SU-DHL-6 (cell line): ENCODE measurements around the gene DUSP2.

Experiments used
- H2AFZ ChIP-seq: fragments of 200-600 bp; sonication (generic); 2 replicates; pipeline ENCODE4 v1.6.1; 2014; ENCODE audit warnings: low read depth, mild to moderate bottlenecking, moderate library complexity, mixed read lengths, antibody characterized with exemption, low read length; ENCODE audit not compliant: severe bottlenecking
- H3F3A ChIP-seq: fragments of 200-600 bp; shearing (Covaris generic); 2 replicates; pipeline ENCODE4 v1.6.0; 2016; ENCODE audit warnings: antibody characterized with exemption, mild to moderate bottlenecking; ENCODE audit not compliant: insufficient read depth
- H3K27ac ChIP-seq: fragments of 200-600 bp; sonication (generic); 2 replicates; pipeline ENCODE4 v1.5.1; 2016; ENCODE audit warnings: low read depth, mild to moderate bottlenecking, low read length, moderate library complexity, mixed read lengths
- H3K27me3 ChIP-seq: fragments of 200-600 bp; sonication (generic), shearing (Covaris generic); 2 replicates; pipeline ENCODE4 v1.6.0; 2014; ENCODE audit warnings: mild to moderate bottlenecking, low read length
- H3K36me3 ChIP-seq: fragments of 200-600 bp; sonication (generic); 2 replicates; pipeline ENCODE4 v1.6.1; 2014; ENCODE audit warnings: mild to moderate bottlenecking, low read length, mixed read lengths
- H3K4me2 ChIP-seq: fragments of 300-600, 200-600 bp; shearing (Covaris generic), sonication (generic); 2 replicates; pipeline ENCODE4 v1.6.0; 2014; ENCODE audit warnings: low read length, low read depth, mild to moderate bottlenecking; ENCODE audit not compliant: poor library complexity, severe bottlenecking
- H3K4me3 ChIP-seq: fragments of 200-600 bp; sonication (generic); 2 replicates; pipeline ENCODE4 v1.5.1; 2014; ENCODE audit warnings: antibody characterized with exemption, low read length, mild to moderate bottlenecking, mixed read lengths; ENCODE audit not compliant: insufficient read depth, poor library complexity, severe bottlenecking
- H3K79me2 ChIP-seq: fragments of 200-600 bp; sonication (generic); 2 replicates; pipeline ENCODE4 v1.6.1; 2014; ENCODE audit warnings: mild to moderate bottlenecking, low read length, moderate library complexity; ENCODE audit not compliant: insufficient read depth
- H3K9ac ChIP-seq: fragments of 200-600 bp; sonication (generic); 2 replicates; pipeline ENCODE4 v1.7.0; 2014; ENCODE audit warnings: mild to moderate bottlenecking, low read length
- H3K9me2 ChIP-seq: fragments of 200-600 bp; sonication (generic); replicated peaks from 2 replicates; pipeline ENCODE4 v1.6.1; 2014; ENCODE audit warnings: low read length; ENCODE audit not compliant: insufficient read depth
- H3K9me3 ChIP-seq: fragments of 200-600 bp; sonication (generic); 2 replicates; pipeline ENCODE4 v1.6.1; 2014; ENCODE audit warnings: low read length, mixed read lengths; ENCODE audit not compliant: insufficient read depth
- H4K20me1 ChIP-seq: fragments of 200-600 bp; sonication (generic); 2 replicates; pipeline ENCODE4 v1.6.1; 2014; ENCODE audit warnings: low read depth, mild to moderate bottlenecking, antibody characterized with exemption, low read length, moderate library complexity, mixed read lengths
- EZH2phosphoT487 ChIP-seq: fragments of 200-600 bp; sonication (generic), shearing (Covaris generic); conservative IDR thresholded peaks from 2 replicates; pipeline ENCODE4 v1.6.1; 2018; ENCODE audit warnings: mild to moderate bottlenecking, antibody characterized with exemption, low read length, moderate library complexity, mixed read lengths
- TF ChIP-seq, protein P1 (sequence below): fragments of 200-600 bp; sonication (generic); IDR thresholded peaks from one replicate; pipeline ENCODE4 v1.5.1; 2017; ENCODE audit warnings: antibody characterized with exemption, mild to moderate bottlenecking, low read length, moderate library complexity; ENCODE audit not compliant: insufficient read depth, poor library complexity, severe bottlenecking

Gene DUSP2

DNA sequence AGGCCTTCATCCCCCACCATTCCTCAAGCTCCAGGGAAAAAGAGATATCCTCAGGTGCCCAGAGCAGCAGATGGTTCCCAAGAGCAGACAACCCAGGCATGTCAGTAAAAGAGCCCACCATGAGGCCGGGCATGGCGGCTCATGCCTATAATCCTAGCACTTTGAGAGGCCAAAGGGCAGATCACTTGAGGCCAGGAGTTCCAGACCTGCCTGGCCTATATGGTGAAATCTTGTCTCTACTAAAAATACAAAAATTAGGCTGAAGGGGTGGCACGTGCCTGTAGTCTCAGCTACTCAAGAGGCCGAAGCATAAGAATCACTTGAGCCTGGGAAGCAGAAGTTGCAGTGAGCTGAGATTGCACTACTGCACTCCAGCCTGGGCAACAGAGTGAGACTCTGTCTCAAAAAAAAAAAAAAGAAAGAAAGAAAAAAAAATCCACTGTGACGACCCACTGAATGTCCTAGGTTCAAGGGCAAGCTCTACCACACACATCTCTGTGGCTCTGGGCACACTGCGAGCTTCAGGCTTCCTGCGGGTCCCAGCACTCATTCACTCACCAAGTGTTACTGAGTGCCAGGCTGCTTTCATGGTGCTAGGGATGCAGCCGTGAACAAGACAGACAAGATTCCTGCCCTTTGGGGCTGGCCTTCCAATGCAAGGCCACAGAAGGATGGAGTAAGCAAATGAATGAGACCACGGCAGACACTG is 6.5 kb upstream of the DUSP2 start:
- no peaks in the 10 kb centered on the region for H3K9me2 ChIP-seq
- no peaks in the 10 kb centered on the region for H4K20me1 ChIP-seq
- no peak overlapping the region for H3K27ac ChIP-seq
- no peak overlapping the region for H2AFZ ChIP-seq
- H3K4me3 ChIP-seq = no peak overlapping the region
- H3K4me2 ChIP-seq = no peak overlapping the region
- peaks cover 24% of the 10 kb centered on the region for H3F3A ChIP-seq
- no peaks in the 10 kb centered on the region for H3K36me3 ChIP-seq
- no peaks in the 10 kb centered on the region for H3K27me3 ChIP-seq
- H3K9ac ChIP-seq = no peak overlapping the region
- no peaks in the 10 kb centered on the region for H3K79me2 ChIP-seq
- TF ChIP-seq, protein P1, sequence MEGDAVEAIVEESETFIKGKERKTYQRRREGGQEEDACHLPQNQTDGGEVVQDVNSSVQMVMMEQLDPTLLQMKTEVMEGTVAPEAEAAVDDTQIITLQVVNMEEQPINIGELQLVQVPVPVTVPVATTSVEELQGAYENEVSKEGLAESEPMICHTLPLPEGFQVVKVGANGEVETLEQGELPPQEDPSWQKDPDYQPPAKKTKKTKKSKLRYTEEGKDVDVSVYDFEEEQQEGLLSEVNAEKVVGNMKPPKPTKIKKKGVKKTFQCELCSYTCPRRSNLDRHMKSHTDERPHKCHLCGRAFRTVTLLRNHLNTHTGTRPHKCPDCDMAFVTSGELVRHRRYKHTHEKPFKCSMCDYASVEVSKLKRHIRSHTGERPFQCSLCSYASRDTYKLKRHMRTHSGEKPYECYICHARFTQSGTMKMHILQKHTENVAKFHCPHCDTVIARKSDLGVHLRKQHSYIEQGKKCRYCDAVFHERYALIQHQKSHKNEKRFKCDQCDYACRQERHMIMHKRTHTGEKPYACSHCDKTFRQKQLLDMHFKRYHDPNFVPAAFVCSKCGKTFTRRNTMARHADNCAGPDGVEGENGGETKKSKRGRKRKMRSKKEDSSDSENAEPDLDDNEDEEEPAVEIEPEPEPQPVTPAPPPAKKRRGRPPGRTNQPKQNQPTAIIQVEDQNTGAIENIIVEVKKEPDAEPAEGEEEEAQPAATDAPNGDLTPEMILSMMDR = no peak
- TF ChIP-seq EZH2phosphoT487 = no peak
- no peaks in the 10 kb centered on the region for H3K9me3 ChIP-seq

DNA sequence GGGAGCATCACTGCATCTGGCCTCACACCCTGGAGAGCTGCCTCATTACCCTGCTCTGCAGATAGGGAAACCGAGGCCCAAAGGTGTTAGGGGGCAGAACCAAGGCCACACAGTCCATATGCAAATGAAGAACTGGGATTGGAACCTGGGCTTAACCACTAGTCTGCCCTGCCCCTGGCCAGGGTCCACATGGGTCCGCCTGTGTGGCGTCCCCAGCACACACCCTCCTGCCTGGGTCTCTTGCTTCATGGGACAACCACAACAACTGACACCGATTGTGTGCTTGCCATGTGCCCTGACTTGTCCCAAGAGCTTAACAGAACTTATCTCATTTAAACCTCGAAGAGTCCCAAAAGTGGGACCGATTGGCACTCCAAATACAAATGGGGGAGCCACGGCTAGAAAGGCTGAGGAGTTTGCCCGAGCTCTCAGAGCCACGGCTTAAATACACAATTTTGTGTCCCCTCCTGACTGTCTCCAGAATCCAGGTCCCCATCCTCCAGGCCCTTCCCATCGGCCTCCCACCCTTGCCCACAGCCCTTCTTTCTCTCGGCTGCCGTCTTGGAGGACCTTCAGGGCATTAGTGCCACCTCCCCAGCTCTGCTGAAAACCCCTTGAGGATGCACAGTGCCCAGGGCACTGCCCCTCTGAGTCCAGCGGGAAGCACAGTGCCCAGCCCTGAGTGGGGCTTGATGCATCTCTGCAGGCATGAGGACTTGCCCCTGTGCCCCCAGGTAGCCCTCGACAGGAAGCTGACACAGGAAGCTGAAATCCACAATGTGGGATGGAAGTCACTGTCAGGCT is 5.8 kb upstream of the DUSP2 start:
- H3K27ac ChIP-seq = no peak overlapping the region
- H3F3A ChIP-seq = peaks cover 30% of the 10 kb centered on the region
- H3K4me2 ChIP-seq = no peak overlapping the region
- no peak overlapping the region for H3K4me3 ChIP-seq
- H3K27me3 ChIP-seq = no peaks in the 10 kb centered on the region
- H3K79me2 ChIP-seq = no peaks in the 10 kb centered on the region
- no peak overlapping the region for H2AFZ ChIP-seq
- TF ChIP-seq, protein P1 = no peak
- TF ChIP-seq EZH2phosphoT487 = no peak
- H3K9me2 ChIP-seq = no peaks in the 10 kb centered on the region
- H3K36me3 ChIP-seq = no peaks in the 10 kb centered on the region
- H3K9me3 ChIP-seq = no peaks in the 10 kb centered on the region
- no peak overlapping the region for H3K9ac ChIP-seq
- no peaks in the 10 kb centered on the region for H4K20me1 ChIP-seq

GRCh38 chr2:96150007-96150640 is 4.9 kb upstream of the DUSP2 start:
- Histone ChIP-seq H3K27ac (no peak overlapping the region; the same call in 1 of the 2 replicates), H4K20me1 (no peaks in the 10 kb centered on the region), H3K4me3 (no peak overlapping the region), H3K9ac (no peak overlapping the region), H3K36me3 (no peaks in the 10 kb centered on the region), H3K9me2 (no peaks in the 10 kb centered on the region), H3K27me3 (no peaks in the 10 kb centered on the region), H3F3A (peaks cover 35% of the 10 kb centered on the region), H3K9me3 (no peaks in the 10 kb centered on the region), H3K4me2 (no peak overlapping the region), H2AFZ (no peak overlapping the region), H3K79me2 (no peaks in the 10 kb centered on the region)
- TF ChIP-seq EZH2phosphoT487 = no peak
- TF ChIP-seq, protein P1 = no peak
